H4 (cell line): ENCODE results near the gene PTPRQ. TPM values are rescaled to one million over a fixed set of nuclear protein-coding genes. Genes with fewer than 3 reads are reported as not detected.
"Not testable (repeated sequence)": the region's sequence is repeated elsewhere in the genome, so short reads cannot be mapped to it uniquely, and the experiment has no call there.

Source experiments
- DNase-seq: peaks from one replicate; pipeline ENCODE4 v3.0.0-alpha.2; 2015; ENCODE audit warnings: low spot score
- total RNA-seq: library from RNA; depleted of rRNA; stranded (reverse); fragments of >200 nt; shearing (Covaris generic); gene quantifications from 2 replicates; pipeline ENCODE4 v1.2.3, GENCODE V29; 2014

The PTPRQ gene
- total RNA-seq, 1 experiment from 2014 or later: 0.02 TPM

- peak; percentile 69 for DNase-seq
Observed at GRCh38 chr12:80472911-80473500, 29.0 kb downstream of the PTPRQ start.

- not testable (repeated sequence) for DNase-seq
Observed at GRCh38 chr12:80477521-80478145, 33.6 kb downstream of the PTPRQ start.

GRCh38 chr12:80484746-80485145, 40.7 kb downstream of the PTPRQ start:
- no peak for DNase-seq

GRCh38 chr12:80485222-80485987, 41.4 kb downstream of the PTPRQ start:
- DNase-seq: no peak

- no peak for DNase-seq
Observed at GRCh38 chr12:80490329-80490728, 46.3 kb downstream of the PTPRQ start.

GRCh38 chr12:80491166-80491565, 47.1 kb downstream of the PTPRQ start:
- no peak for DNase-seq

GRCh38 chr12:80493466-80493865, 49.4 kb downstream of the PTPRQ start:
- DNase-seq: no peak

- no peak for DNase-seq
Observed at GRCh38 chr12:80494836-80495235, 50.8 kb downstream of the PTPRQ start.

- DNase-seq: no peak
Observed at GRCh38 chr12:80498059-80498728, 54.2 kb downstream of the PTPRQ start.

- no peak for DNase-seq
Observed at GRCh38 chr12:80504389-80505163, 60.5 kb downstream of the PTPRQ start.

GRCh38 chr12:80509781-80510556, 65.9 kb downstream of the PTPRQ start:
- no peak for DNase-seq

- no peak for DNase-seq
Observed at GRCh38 chr12:80512781-80513180, 68.7 kb downstream of the PTPRQ start.

- DNase-seq: no peak
Observed at GRCh38 chr12:80513211-80513610, 69.2 kb downstream of the PTPRQ start.

GRCh38 chr12:80517655-80518054, 73.6 kb downstream of the PTPRQ start:
- DNase-seq: no peak

GRCh38 chr12:80531646-80532045, 87.6 kb downstream of the PTPRQ start:
- no peak for DNase-seq

- no peak for DNase-seq
Observed at GRCh38 chr12:80539029-80539428, 95.0 kb downstream of the PTPRQ start.

- no peak for DNase-seq
Observed at GRCh38 chr12:80549298-80549697, 105.3 kb downstream of the PTPRQ start.

GRCh38 chr12:80551897-80552296, 107.9 kb downstream of the PTPRQ start:
- DNase-seq: peak; percentile 88

- peak; percentile 65 for DNase-seq
Observed at GRCh38 chr12:80553316-80553715, 109.3 kb downstream of the PTPRQ start.

- no peak for DNase-seq
Observed at GRCh38 chr12:80556566-80556965, 112.5 kb downstream of the PTPRQ start.

- DNase-seq: no peak
Observed at GRCh38 chr12:80559766-80560165, 115.7 kb downstream of the PTPRQ start.
